Stimulated activated CD8-positive, alpha-beta memory T cell treated with anti-CD3 and anti-CD28 coated beads, Interleukin-7, amount 100 ng/mL, for 48 hours (primary cell): ENCODE results near the gene DIAPH1.
"Not testable (repeated sequence)": the region's sequence is repeated elsewhere in the genome, so short reads cannot be mapped to it uniquely, and the experiment has no call there.

Experiments
- DNase-seq, 2 donors: peaks; one replicate each; pipeline ENCODE4 v3.0.0-alpha.2; 2020; ENCODE audit warnings: low read depth in 1 of 2; ENCODE audit errors: extremely low read depth in 1 of 2

Gene DIAPH1

GRCh38 chr5:141613344-141613743 lies 5.5 kb downstream of the DIAPH1 start:
- no peak for DNase-seq

DNA sequence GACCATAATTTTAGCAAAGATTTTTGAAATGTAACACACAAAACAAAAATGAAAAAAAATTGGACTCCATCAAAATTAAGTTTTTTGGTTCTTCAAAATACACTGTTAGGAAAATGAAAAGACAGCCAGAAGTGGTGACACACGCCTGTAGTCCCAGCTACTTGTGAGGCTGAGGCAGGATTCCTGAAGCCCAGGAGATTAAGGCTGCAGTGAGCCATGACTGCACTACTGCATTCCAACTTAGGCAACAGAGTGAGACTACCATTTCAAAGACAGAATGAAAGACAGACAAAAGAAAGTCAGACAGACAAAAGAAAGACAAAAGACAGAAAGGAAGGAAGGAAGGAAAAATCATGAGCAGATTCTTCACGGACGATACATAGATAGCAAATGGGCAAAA lies 7.5 kb downstream of the DIAPH1 start:
- no peak for DNase-seq

GRCh38 chr5:141609921-141610320 lies 8.9 kb downstream of the DIAPH1 start:
- not testable (repeated sequence) for DNase-seq

- DNase-seq, result no peak
Observed at GRCh38 chr5:141609044-141609443, 9.8 kb downstream of the DIAPH1 start.

DNA sequence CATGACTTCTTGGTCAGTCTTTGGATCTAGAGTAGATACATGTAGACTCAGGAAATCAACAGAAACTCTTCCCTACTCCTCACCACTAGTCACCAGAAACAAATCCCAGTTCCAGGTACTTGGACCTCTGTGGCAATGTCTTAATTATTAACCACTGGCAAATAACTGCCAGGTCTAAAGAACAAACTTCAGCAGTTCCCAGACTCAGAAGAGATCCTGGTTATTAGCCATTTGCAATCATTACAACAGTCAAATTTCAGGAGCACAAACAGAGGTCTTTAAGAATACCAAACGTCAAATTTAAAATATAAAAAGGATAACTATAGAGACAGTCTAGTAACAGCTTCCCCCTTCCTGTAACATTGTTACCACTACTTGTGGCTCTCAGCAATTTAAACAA lies 10.2 kb downstream of the DIAPH1 start:
- no peak for DNase-seq

DNA sequence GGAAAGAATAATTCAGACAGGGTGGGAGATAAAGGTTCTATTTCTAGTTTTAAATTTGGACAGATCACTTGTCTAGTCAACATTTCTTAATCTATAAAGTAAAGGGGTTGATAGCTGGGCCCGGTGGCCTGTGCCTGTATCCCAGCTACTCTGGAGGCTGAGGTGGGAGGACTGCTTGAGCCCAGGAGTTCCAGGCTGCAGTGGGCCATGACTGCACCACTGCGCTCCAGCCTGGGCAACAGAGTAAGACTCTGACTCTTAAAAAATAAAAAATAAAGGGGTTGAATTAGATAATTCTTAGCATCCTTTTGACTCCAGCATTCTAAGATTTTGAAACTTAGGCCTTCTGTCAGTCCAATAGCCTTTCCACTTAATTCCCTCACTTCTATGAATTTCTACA lies 10.8 kb downstream of the DIAPH1 start:
- DNase-seq, result no peak

DNA sequence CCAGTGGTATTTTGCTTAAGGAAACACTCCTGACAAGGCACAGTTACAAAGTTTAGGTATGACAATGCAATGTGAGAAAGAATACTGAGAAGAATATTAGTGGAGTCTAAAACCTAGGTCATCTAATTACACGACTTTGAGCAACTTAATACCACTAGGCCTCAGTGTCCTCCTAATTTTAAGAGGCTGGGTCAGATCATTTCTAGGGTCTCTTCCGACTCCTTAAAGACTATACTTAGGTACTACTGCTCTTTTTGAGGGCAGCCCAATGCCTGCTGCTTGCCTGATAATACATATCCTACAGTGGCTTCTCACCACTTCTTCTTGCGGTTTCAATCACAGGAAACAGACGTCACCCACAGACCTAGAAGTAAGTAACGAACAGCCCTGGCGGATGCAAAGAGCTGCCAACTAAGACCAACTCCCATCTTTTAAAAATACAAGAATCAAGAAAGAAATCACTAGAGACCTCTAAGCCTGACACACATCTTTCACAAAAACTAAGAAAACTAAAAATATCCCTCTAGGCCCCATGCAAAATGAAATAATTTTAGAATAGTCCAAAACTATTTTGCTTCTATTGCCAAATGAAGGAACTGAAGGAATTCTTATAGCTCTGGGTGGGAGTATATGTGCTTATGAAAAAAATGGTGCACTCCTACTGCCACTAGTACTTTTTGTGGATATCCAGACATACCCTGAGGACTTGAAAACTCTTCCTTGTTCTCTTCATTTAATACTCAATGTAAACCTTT lies 13.1 kb downstream of the DIAPH1 start:
- peak in 1 of 2 donors; percentile 57 for DNase-seq

DNA sequence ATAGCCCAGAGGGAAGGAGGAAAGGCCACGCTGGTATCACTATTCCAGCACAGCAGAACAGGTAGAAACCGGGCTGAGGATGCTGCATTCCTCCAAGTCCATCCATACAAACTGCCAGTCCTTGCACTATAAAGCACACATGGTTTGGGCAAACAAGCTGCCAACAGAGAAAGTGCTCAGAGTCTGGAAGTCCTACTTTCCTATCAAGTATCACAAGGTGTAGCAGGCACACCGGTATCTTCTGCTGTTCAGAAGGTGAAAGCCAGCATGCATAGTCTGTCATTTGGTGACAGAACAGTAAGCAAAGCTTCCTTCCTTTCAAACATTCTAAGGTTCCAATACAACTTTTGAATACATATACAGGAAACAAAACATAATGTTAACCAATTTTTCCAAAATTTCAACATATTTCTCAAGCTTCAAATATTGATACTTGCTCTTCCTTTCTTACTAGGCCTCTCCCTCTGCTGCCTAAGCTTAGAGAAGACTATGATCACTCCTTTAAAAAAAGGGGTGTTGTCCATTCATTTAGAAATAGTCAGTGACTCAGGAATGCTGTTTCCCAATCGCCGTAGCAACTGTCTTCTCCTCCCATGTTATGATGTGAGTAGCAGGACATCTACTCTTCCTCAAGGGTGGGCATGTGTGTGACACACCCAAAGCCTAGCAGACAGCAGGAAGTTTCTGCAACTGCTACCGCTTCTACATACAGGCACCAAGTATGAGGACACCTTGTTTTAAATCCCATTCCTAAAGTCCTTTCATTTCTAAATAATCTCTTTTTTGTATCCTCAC lies 14.7 kb downstream of the DIAPH1 start:
- no peak for DNase-seq

GRCh38 chr5:141602606-141603005 lies 16.2 kb downstream of the DIAPH1 start:
- no peak for DNase-seq

- DNase-seq, result no peak
Observed at GRCh38 chr5:141598391-141599345, 20.1 kb downstream of the DIAPH1 start.

DNA sequence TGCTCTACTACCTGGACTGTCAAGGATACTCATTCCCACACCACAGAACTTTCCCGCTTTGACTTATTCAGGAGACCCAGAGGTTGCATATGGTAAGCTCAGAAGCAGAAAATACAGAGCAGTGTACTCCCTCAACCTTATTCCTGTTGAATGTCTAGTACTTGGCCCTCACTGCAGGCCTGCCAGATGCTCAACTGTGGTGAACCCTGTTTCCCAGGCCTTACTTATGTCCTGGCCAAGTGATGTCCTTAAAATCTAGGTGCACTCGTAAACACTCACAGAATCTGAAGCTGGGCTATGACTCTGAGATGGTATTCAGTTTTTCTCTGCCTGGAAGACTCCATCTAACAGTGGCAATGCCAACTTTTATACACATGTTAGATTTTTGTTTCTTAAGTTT lies 21.0 kb downstream of the DIAPH1 start:
- no peak for DNase-seq

DNA sequence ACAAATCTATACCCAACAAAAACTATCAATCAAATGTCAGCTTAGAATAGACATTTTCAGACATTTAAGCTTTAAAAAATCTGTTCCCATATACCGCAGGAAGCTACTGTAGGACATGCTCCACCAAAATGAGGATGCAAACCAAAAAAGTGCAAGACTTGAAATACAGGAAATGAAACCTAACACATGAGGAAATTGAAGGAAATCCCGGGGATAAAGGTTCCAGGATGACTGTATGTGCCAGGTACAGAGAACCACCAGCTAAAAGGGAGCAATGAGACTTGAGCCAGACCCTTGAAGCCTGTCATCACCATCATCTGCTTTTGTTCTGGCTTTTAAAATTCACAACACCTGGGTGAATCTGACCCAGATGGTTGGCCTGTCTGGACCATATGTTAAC lies 21.4 kb downstream of the DIAPH1 start:
- no peak for DNase-seq

- DNase-seq, result no peak
Observed at GRCh38 chr5:141596867-141597266, 21.9 kb downstream of the DIAPH1 start.

DNA sequence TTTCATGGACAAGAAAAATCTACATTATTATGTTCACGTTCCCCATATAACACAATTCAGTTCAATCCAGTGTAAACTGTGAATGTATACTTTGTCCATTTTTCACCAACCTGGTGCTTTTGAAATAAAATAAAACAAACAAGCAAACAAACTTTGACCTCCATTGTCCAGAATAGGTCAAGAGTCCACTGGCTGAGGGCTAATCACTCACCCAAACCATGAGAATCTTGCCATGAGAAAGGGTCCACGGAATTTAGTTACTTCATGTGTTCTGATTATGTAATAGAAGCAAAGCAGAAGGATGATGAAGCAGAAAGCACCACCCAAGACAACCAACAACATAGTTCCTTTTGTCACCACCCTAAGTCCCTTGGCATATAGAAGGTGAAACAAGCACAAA lies 28.7 kb downstream of the DIAPH1 start:
- no peak for DNase-seq

- DNase-seq, result no peak
Observed at GRCh38 chr5:141586246-141586645, 32.6 kb downstream of the DIAPH1 start.

GRCh38 chr5:141585594-141585993 lies 33.2 kb downstream of the DIAPH1 start:
- DNase-seq, result no peak

DNA sequence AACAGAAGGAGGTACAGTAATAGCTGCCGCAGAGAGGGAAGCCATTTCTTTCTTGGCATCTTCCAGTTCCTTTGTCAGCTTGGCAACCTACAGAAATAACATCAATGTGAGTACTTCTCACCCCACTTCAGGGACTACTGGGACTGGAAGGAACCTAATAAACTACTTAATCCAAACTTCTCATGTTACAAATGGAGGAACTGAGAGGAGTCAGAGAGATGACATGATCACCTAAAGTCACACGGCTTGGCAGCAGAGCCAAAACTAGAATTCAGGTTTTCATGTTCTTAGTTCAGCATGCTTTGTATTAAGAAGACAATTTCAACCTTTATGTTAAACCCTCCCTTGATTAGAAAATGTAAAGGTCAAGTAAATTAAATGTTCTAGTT lies 44.7 kb downstream of the DIAPH1 start:
- no peak for DNase-seq

- DNase-seq, result no peak
Observed at GRCh38 chr5:141573489-141574121, 45.2 kb downstream of the DIAPH1 start.

GRCh38 chr5:141570655-141571054 lies 48.1 kb downstream of the DIAPH1 start:
- DNase-seq, result no peak

- DNase-seq, result no peak
Observed at GRCh38 chr5:141567513-141568117, 51.2 kb downstream of the DIAPH1 start.
